Type B pancreatic cell (in vitro differentiated cells): ENCODE data around the gene RTL10. TPM values are rescaled to one million over a fixed set of nuclear protein-coding genes. Genes with fewer than 3 reads are reported as not detected.
"Not testable (repeated sequence)": the region's sequence is repeated elsewhere in the genome, so short reads cannot be mapped to it uniquely, and the experiment has no call there.

Experiments
- DNase-seq: peaks from one replicate; pipeline ENCODE4 v3.0.0; 2021; ENCODE audit warnings: mixed read lengths; ENCODE audit not compliant: unreplicated experiment; ENCODE audit errors: extremely low spot score
- H3K27ac Mint-ChIP-seq: 2 replicates; pipeline ENCODE4 v1.8.0; 2021; ENCODE audit warnings: mild to moderate bottlenecking, mixed read lengths
- H3K27me3 Mint-ChIP-seq: 2 replicates; pipeline ENCODE4 v1.8.0; 2021; ENCODE audit warnings: mixed read lengths
- H3K36me3 Mint-ChIP-seq: 2 replicates; pipeline ENCODE4 v1.8.0; 2021; ENCODE audit warnings: mixed read lengths
- H3K4me1 Mint-ChIP-seq: one replicate; pipeline ENCODE4 v1.8.0; 2021; ENCODE audit warnings: mixed read lengths; ENCODE audit not compliant: unreplicated experiment
- H3K4me3 Mint-ChIP-seq: 2 replicates; pipeline ENCODE4 v1.8.0; 2021; ENCODE audit warnings: mild to moderate bottlenecking, mixed read lengths
- H3K9me3 Mint-ChIP-seq: 2 replicates; pipeline ENCODE4 v1.8.0; 2021; ENCODE audit warnings: mixed read lengths
- CTCF ChIP-seq: fragments of 200-600 bp; sonication (generic); conservative IDR thresholded peaks from 2 replicates; pipeline ENCODE4 v1.5.0; 2021; ENCODE audit warnings: antibody characterized with exemption, mild to moderate bottlenecking
- total RNA-seq: library from RNA; stranded (reverse); gene quantifications from 2 replicates; pipeline ENCODE4 v1.2.1, GENCODE V29; 2021; ENCODE audit warnings: low replicate concordance

RTL10 gene
- total RNA-seq, 1 donor from 2014 or later = 28.8 TPM

GRCh38 chr22:19886605-19887255, 32.1 kb upstream of the RTL10 start:
- H3K27me3 Mint-ChIP-seq = no peaks in the 10 kb centered on the region
- no peaks in the 10 kb centered on the region for H3K9me3 Mint-ChIP-seq
- DNase-seq = no peak
- H3K36me3 Mint-ChIP-seq = no peaks in the 10 kb centered on the region
- TF ChIP-seq CTCF = no peak
- H3K4me3 Mint-ChIP-seq = no peak overlapping the region
- H3K4me1 Mint-ChIP-seq = peaks cover 18% of the 10 kb centered on the region
- no peak overlapping the region for H3K27ac Mint-ChIP-seq

- no peak for TF ChIP-seq CTCF
- DNase-seq = no peak
- Mint-ChIP-seq H3K4me3 (no peak overlapping the region), H3K27ac (no peak overlapping the region), H3K27me3 (peaks cover 1% of the 10 kb centered on the region), H3K36me3 (peaks cover 1% of the 10 kb centered on the region), H3K9me3 (no peaks in the 10 kb centered on the region), H3K4me1 (peaks cover 18% of the 10 kb centered on the region)
Measured at GRCh38 chr22:19885841-19886592, 31.3 kb upstream of the RTL10 start.

- Mint-ChIP-seq H3K4me3 (no peak overlapping the region), H3K27ac (no peak overlapping the region), H3K36me3 (peaks cover 3% of the 10 kb centered on the region), H3K9me3 (no peaks in the 10 kb centered on the region), H3K4me1 (peaks cover 25% of the 10 kb centered on the region), H3K27me3 (peaks cover 4% of the 10 kb centered on the region)
- TF ChIP-seq CTCF = no peak
- no peak for DNase-seq
Measured at GRCh38 chr22:19884954-19885751, 30.5 kb upstream of the RTL10 start.

GRCh38 chr22:19884161-19884953, 29.7 kb upstream of the RTL10 start:
- Mint-ChIP-seq H3K4me3 (no peak overlapping the region), H3K4me1 (peaks cover 26% of the 10 kb centered on the region), H3K36me3 (peaks cover 3% of the 10 kb centered on the region), H3K9me3 (no peaks in the 10 kb centered on the region), H3K27ac (no peak overlapping the region), H3K27me3 (peaks cover 4% of the 10 kb centered on the region)
- DNase-seq = no peak
- no peak for TF ChIP-seq CTCF

GRCh38 chr22:19883446-19883845, 28.8 kb upstream of the RTL10 start:
- not testable (repeated sequence) for H3K36me3 Mint-ChIP-seq, H3K4me3 Mint-ChIP-seq, H3K27me3 Mint-ChIP-seq, H3K27ac Mint-ChIP-seq, DNase-seq, H3K9me3 Mint-ChIP-seq
- peaks cover 30% of the 10 kb centered on the region for H3K4me1 Mint-ChIP-seq
